Measurements from ENCODE around the gene ORAI1. TPM values are rescaled to one million over a fixed set of nuclear protein-coding genes. Genes with fewer than 3 reads are reported as not detected.
A peak's percentile ranks its signal among the peaks of the same experiment; 100 is the strongest.
"Not testable (repeated sequence)": the region's sequence is repeated elsewhere in the genome, so short reads cannot be mapped to it uniquely, and the experiment has no call there.

ORAI1 gene
- 6.5 and 7.5 TPM in 2 replicates for total RNA-seq

GRCh38 chr12:121626087-121626852 lies at the start of gene ORAI1:
Gene ORAI1 (plus strand): TSS chr12:121626530.
- peak; percentile 97 to 98 for DNase-seq (ENCODE audit: low read depth in 2 of 2)

- no peak for DNase-seq (ENCODE audit: low read depth in 2 of 2)
These were observed 49.4 kb upstream of the ORAI1 start for GRCh38 chr12:121576851-121577391.

GRCh38 chr12:121577443-121578180 lies 48.7 kb upstream of the ORAI1 start:
- DNase-seq (ENCODE audit: low read depth in 2 of 2), result no peak

DNA sequence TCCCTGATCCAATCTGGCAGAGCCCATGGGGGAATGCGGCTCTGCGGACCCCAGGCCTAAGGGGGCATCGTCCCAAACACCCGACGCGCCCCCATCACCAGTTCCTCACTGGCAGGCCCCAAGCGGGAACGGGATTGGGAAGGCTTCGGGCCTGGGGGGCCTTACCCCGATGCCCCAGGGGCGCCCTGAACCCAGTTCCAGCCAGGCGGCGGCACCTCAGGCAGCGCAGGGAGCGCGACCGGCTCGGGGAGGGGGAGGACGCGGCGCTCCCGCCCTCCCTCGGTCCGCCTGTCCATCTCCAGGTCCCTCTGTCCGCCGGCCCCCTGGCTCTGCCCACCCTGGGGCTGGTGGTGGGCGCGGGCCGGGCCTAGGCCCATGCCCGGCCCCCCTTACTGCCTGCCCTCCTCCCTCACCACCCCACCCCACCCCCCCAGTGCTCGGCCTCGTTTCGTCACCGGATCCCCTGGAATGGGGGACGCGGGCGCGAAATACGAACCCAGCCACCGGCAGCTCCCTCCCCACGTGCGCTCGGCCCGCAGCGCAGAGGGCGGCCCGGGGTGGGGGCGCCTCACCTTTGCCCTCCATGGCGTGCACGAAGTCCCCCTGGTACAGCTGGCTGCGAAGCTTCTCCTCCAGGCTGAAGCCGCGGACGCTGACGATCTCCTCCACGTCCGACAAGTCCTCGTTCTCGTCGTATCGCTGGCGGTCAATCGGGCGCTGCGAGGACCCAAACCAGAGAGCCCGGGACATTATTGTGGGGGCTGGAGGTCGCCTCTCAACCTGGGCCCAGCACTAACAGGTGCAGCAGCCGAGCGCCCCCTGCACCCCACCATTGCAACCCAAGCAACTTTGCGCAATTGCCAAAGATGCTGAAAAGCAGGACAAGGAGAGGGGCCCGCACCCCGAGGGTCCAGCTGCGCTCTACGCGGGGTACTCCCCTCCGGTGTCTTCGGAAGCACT lies 47.8 kb upstream of the ORAI1 start:
- DNase-seq (ENCODE audit: low read depth in 2 of 2), result peak in 1 of 2 donors; percentile 21

- DNase-seq (ENCODE audit: low read depth in 2 of 2), result peak; percentile 31 to 35
These were observed 47.0 kb upstream of the ORAI1 start for GRCh38 chr12:121579190-121579791.

DNA sequence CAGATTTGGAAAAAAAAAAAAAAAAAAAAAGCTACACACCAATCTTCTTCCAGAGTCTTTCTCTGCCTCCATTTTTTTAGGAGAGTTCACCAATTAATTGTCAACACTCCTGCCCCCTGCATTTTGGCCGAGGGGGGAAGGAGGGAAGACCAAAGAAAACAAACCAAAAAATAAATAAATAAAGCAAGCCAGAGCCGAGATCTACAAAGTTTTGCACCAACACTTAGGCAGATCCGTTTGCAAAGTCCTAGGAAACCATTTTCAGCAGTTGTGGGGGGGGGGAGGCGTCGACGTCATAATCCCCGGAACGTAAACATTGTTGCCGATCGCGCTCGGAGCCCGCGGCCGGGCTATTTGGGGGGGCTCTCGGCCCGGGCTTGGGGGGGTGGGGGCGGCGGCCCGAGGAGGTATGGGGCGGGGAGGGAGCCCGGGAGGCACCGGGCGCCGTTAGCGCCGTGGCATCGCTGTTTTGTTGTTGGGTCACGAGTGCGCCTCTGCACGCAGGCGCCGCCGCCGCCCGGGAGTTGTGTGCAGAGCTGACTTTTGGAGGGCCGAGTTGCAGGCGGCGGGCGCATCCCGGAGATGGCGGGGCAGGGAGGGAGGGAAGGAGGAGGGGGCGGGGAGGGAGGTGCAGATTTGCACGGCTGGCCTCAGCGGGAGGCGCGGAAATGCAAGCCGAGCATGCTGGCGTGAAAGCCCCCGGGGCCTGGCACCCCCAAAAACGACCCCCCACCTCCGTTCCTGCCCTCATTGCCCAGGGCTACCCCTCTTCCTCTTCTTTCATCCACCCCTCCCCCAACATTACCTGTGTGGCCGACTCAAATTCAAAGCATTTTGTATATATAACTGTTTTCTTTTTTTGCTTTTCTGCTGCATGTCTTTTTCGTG lies 46.1 kb upstream of the ORAI1 start:
- DNase-seq (ENCODE audit: low read depth in 2 of 2), result peak; percentile 63 to 69

- DNase-seq (ENCODE audit: low read depth in 2 of 2), result peak; percentile 70 to 78
These were observed 45.2 kb upstream of the ORAI1 start, which contains the start of gene KDM2B for GRCh38 chr12:121580959-121581685. Gene KDM2B (minus strand): TSS chr12:121581023. CDS start chr12:121580911, 112 bp downstream.

- DNase-seq (ENCODE audit: low read depth in 2 of 2), result no peak
These were observed 44.5 kb upstream of the ORAI1 start for GRCh38 chr12:121581686-121582429.

GRCh38 chr12:121582583-121583333 lies 43.6 kb upstream of the ORAI1 start:
- DNase-seq (ENCODE audit: low read depth in 2 of 2), result no peak

DNA sequence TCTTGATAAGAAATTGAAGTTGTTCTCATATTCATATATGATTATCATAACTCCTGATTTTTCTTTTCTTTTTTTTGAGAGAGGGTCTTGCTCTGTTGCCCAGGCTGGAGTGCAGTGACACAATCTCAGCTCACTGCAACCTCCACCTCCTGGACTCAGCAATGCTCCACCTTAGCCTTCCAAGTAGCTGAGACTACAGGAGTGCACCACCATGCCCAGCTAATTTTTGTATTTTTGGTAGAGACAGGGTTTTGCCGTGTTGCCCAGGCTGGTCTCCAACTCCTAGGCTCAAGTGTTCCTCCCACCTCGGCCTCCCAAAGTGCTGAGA lies 43.0 kb upstream of the ORAI1 start:
- DNase-seq (ENCODE audit: low read depth in 2 of 2), result not testable (repeated sequence)

DNA sequence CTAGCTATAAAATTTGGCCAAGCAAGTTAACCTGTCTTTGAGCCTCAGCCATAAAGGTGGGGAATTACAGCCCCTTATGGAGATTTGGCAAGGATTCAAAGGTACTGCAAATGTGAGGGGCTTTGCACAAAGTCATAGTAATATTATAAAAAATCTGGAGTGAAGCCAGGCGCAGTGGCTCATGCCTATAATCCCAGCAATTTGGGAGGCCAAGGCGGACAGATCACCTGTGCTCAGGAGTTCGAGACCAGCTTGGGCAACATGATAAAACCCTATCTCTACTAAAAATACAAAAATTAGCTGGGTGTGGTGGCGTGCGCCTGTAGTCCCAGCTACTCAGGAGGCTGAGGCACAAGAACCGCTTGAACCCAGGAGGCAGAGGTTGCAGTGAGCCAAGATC lies 41.4 kb upstream of the ORAI1 start:
- not testable (repeated sequence) for DNase-seq (ENCODE audit: low read depth in 2 of 2)

GRCh38 chr12:121590476-121591143 lies 35.7 kb upstream of the ORAI1 start:
- no peak for DNase-seq (ENCODE audit: low read depth in 2 of 2)

DNA sequence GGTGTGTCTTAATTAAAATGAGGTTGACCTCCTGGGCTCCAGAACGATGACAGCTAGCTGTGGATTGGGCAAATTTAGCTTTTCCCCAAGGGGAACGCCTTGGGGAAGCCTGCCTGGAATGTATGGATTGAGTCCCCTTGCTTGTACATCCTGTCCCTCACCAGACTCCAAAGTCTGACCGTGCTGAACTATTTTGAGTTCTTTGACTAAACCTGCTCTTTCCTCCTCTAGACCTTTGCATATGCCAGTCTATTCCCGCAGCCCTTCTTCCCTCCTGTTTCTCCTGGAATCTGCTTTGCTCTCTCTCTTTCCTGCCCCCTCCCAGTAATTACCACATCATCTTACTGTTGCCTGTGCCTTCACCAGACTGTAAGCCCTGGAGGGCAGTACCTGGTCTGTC lies 34.0 kb upstream of the ORAI1 start:
- no peak for DNase-seq (ENCODE audit: low read depth in 2 of 2)

- DNase-seq (ENCODE audit: low read depth in 2 of 2), result no peak
These were observed 30.8 kb upstream of the ORAI1 start for GRCh38 chr12:121595520-121595919.

DNA sequence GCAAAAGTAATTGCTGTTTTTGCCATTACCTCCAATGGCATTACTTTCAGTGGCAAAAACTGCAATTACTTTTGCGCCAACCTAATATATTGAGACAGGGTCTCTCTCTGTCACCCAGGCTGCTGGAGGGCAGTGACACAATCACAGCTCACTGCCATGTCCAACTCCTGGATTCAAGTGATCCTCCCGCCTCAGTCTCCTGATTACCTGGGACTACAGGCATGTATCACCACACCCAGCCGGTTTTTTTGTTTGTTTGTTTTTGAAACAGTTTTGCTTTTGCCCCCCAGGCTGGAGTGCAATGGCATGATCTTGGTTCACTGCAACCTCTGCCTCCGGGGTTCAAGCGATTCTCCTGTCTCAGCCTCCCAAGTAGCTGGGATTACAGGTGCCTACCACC lies 29.8 kb upstream of the ORAI1 start:
- DNase-seq (ENCODE audit: low read depth in 2 of 2), result no peak

DNA sequence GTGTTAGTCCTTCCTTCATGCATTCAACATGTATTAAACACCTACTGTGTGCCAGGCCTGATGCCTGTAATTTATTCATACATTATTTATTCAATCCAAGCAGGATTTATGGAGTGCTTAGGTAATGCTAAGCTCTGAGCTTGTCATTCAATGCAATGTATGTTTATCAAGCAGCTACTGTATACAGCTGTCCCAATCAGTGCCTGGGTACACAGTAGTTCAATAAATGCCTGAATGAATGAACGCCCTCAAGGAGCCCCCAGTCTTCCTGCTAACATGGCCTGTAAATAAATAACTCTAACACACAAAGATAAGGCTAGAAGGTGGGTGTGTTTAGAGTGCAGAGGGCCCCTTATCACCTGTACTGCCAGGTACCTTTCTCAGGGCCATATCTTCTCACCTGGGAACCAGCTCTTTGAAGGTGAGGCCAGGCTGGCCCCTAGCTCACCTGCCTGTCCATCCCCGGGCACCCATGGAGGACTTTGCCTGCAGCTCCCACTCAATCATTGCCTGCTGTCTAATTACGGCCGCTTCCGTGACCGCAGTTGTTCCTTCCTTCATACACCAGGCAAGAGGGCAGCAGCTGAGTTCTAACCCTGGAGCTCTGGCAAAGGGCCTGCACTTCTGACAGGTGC lies 25.5 kb upstream of the ORAI1 start:
- no peak for DNase-seq (ENCODE audit: low read depth in 2 of 2)

- no peak for DNase-seq (ENCODE audit: low read depth in 2 of 2)
These were observed 23.6 kb upstream of the ORAI1 start for GRCh38 chr12:121602766-121603165.

Data from lung microvascular endothelial cell (primary cell).